C4-2B (cell line): ENCODE data around the gene CSDE1.

Experiments used
- H3K27ac ChIP-seq: fragments of 450-650 bp; 2 replicates; pipeline ENCODE4 v1.5.1; 2017
- CTCF ChIP-seq: fragments of 450-650 bp; conservative IDR thresholded peaks from 2 replicates; pipeline ENCODE4 v1.5.1; 2017; ENCODE audit warnings: mild to moderate bottlenecking
- ZFX ChIP-seq: fragments of 450-650 bp; IDR thresholded peaks from 2 replicates; pipeline ENCODE4 v1.6.1; 2017

CSDE1 gene

GRCh38 chr1:114668784-114669561 is 88.8 kb downstream of the CSDE1 start:
- no peak overlapping the region; the same call in 1 of the 2 replicates for H3K27ac ChIP-seq
- TF ChIP-seq ZFX (no peak), CTCF (no peak)

GRCh38 chr1:114668373-114668772 is 89.4 kb downstream of the CSDE1 start:
- H3K27ac ChIP-seq, result no peak overlapping the region
- TF ChIP-seq ZFX, result no peak
- no peak for TF ChIP-seq CTCF

GRCh38 chr1:114666954-114667353 is 90.8 kb downstream of the CSDE1 start:
- no peak overlapping the region for H3K27ac ChIP-seq
- TF ChIP-seq CTCF (no peak), ZFX (no peak)
